ENCODE results near the gene AATF. TPM values are rescaled to one million over a fixed set of nuclear protein-coding genes. Genes with fewer than 3 reads are reported as not detected.

Gene AATF
- total and polyA plus RNA-seq, 12 donors = 21.0 to 68.2 (median 41.1) TPM

DNA sequence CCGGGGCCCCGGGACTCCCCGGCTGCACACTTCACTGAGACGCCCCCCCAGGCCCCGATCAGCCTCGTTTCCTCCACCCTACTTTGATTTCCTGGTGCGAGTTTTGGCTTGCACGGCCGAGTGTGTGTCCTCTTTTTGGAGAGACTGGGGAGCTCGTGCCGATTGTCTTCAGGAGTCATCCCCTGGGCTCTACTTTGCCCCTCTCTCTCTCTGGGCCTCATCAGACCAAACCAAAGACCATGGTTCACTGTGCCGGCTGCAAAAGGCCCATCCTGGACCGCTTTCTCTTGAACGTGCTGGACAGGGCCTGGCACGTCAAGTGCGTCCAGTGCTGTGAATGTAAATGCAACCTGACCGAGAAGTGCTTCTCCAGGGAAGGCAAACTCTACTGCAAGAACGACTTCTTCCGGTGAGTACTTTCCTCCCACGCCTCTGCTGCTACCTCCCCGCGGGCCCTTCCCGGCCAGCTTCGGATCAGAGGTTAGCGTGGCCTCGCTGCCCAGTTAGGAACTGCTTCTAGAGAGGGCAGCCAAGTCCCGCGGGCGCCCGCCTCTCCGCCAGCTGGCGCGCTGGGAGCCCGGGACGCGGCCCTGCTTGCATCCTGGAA is 10.7 kb upstream of the AATF start:
- Histone ChIP-seq H3K9me3 (replicated peaks in 1 of 3) (no peaks in the 10 kb centered on the region), H3K27ac (no peak overlapping the region), H3K27me3 (peaks cover 98% of the 10 kb centered on the region), H3K4me1 (replicated peaks in 1 of 2) (peaks cover 13 to 41% of the 10 kb centered on the region in 2 donors), H3K36me3 (replicated peaks in 1 of 2) (no peaks in the 10 kb centered on the region), H3K4me3 (no peak overlapping the region)
- 7 to 14% (median 12%) methylated on average over 20 to 36 of the region's 36 CpGs for WGBS, 4 donors
- DNase-seq = no peak
- TF ChIP-seq, protein P1, sequence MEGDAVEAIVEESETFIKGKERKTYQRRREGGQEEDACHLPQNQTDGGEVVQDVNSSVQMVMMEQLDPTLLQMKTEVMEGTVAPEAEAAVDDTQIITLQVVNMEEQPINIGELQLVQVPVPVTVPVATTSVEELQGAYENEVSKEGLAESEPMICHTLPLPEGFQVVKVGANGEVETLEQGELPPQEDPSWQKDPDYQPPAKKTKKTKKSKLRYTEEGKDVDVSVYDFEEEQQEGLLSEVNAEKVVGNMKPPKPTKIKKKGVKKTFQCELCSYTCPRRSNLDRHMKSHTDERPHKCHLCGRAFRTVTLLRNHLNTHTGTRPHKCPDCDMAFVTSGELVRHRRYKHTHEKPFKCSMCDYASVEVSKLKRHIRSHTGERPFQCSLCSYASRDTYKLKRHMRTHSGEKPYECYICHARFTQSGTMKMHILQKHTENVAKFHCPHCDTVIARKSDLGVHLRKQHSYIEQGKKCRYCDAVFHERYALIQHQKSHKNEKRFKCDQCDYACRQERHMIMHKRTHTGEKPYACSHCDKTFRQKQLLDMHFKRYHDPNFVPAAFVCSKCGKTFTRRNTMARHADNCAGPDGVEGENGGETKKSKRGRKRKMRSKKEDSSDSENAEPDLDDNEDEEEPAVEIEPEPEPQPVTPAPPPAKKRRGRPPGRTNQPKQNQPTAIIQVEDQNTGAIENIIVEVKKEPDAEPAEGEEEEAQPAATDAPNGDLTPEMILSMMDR (IDR thresholded peaks at IDR 0.05) = no peak
- TF ChIP-seq POLR2A (IDR thresholded peaks at IDR 0.05) = no peak
- intact Hi-C loops (cut with DNase I) = no loop called here

DNA sequence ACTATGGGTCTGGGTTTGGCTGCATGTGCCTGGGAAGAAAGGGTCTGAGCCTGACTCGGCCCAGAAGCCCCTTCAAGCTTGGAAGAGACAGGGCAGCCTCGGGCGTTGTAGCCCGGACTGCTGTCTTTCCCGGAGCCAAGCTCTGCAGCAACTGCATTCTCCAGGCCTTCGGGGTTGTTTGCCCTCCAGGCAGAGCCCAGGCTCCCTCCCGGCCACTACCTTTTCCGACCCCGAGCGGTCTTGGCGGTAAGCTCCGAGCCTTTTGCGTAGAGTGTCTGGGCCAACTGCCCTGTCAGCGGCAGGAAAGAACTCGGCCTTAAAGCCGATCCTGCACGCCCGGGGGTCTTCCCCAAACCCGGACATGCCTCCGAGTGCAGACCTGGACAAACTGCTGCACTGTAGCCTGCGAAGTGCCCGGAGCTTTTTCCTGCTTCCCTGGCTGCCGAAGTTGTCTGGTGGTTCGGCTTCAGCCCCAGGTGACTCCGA is 10.1 kb upstream of the AATF start:
- no peak for DNase-seq
- Histone ChIP-seq H3K27me3 (peaks cover 99% of the 10 kb centered on the region), H3K27ac (no peak overlapping the region), H3K36me3 (replicated peaks in 1 of 2) (no peaks in the 10 kb centered on the region), H3K4me3 (no peak overlapping the region), H3K9me3 (replicated peaks in 1 of 3) (no peaks in the 10 kb centered on the region), H3K4me1 (replicated peaks in 1 of 2) (peaks cover 13 to 41% of the 10 kb centered on the region in 2 donors)
- intact Hi-C loops (cut with DNase I) = no loop called here
- 7 to 18% (median 10%) methylated on average over 4 to 25 of the region's 25 CpGs for WGBS, 4 donors
- no peak for TF ChIP-seq POLR2A (IDR thresholded peaks at IDR 0.05)
- TF ChIP-seq, protein P1 (IDR thresholded peaks at IDR 0.05) = no peak

DNA sequence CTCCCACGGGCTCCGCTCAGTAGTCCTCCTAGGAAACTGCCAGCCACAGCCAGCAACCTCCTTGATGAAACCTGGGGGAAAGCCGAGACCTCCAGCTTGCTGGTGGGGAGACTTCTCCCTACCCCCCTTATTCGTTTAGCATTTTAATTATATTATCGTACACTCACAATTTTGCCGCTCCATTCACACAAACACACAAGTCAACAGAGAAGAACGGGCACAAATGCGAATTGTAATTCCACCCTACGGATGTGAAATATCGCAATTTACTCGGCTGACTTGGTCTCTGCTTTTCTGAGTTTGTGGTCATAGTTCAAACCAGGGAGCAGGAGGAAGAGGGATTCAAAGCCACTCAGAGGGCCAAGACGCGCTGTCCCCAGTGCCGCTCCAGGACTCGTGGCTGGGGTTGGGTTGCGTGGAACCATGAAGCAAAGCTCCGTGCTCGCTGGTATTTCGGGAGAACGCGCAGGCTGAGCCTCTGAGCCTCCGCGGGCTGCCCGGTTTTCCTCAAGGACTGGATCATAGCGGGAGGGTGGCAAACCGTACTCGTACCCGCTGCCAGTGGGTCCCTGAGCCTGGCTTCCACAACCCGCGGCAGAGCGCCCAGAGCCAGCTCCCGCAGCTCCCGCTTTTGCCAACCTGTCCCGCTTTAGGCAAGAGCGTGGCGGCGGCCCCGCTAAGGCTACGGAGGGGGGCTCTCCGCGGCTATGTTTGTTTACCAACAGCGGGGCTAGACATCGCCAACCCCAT is 9.5 kb upstream of the AATF start:
- H3K4me1 ChIP-seq (replicated peaks in 1 of 2) = peaks cover 13 to 40% of the 10 kb centered on the region in 2 donors
- no peak for DNase-seq

DNA sequence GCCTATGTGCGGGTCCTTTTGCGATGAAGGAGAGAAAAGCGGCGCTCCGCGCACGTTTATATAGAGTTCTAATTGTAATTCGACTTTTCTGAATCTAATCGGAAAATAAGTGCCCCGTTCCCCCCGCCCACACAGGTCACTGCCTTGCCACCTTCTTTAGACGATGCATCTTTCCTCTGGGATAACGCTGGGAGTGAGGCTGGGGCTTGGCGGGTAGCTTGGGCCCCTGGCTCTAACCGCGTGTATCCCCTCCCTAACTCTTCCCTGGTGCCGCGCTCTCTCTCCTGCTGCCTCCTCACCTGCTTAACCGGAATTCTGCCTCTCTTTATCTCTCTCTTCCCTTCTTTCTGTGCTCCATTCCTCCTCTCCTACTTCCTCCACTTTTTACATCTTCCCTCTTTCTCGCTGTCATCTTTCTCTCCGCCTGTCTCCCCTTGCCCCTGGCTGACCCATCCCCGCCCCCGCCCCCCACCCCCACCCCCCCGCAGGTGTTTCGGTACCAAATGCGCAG is 8.9 kb upstream of the AATF start:
- intact Hi-C loops (cut with DNase I) = loop anchor here in 1 of 2 donors (10.0 kb wide), 1 partner anchor 105 kb away; no protein-coding TSS in a partner anchor
- Histone ChIP-seq H3K36me3 (replicated peaks in 1 of 2) (no peaks in the 10 kb centered on the region), H3K4me1 (replicated peaks in 1 of 2) (peaks cover 11 to 34% of the 10 kb centered on the region in 2 donors), H3K4me3 (no peak overlapping the region), H3K9me3 (replicated peaks in 1 of 3) (no peaks in the 10 kb centered on the region), H3K27ac (no peak overlapping the region), H3K27me3 (peaks cover 99% of the 10 kb centered on the region)
- DNase-seq = no peak
- 5 to 7% (median 6%) methylated on average over 25 to 26 of the region's 26 CpGs for WGBS, 4 donors
- TF ChIP-seq POLR2A (IDR thresholded peaks at IDR 0.05) = no peak

More for the DNA sequence above, 9.5 kb upstream of the AATF start:
- H3K36me3 ChIP-seq (replicated peaks in 1 of 2) = no peaks in the 10 kb centered on the region
- intact Hi-C loops (cut with DNase I) = no loop called here
- peaks cover 99% of the 10 kb centered on the region for H3K27me3 ChIP-seq
- H3K4me3 ChIP-seq = no peak overlapping the region
- H3K9me3 ChIP-seq (replicated peaks in 1 of 3) = no peaks in the 10 kb centered on the region
- 9 to 17% (median 14%) methylated on average over 20 to 43 of the region's 43 CpGs for WGBS, 4 donors
- no peak overlapping the region for H3K27ac ChIP-seq
- TF ChIP-seq POLR2A (IDR thresholded peaks at IDR 0.05) = no peak
- TF ChIP-seq, protein P1 (IDR thresholded peaks at IDR 0.05) = no peak

Data from adrenal gland (tissue), 12 donors.